Hepatocyte (in vitro differentiated cells): ENCODE data around the gene FMNL1. TPM values are rescaled to one million over a fixed set of nuclear protein-coding genes. Genes with fewer than 3 reads are reported as not detected.
A peak's percentile ranks its signal among the peaks of the same experiment; 100 is the strongest.

ENCODE experiments used
- DNase-seq: peaks from one replicate; pipeline ENCODE4 v3.0.0-alpha.2; 2016; ENCODE audit warnings: low spot score
- H2AFZ ChIP-seq: fragments of 200-600 bp; sonication (generic); 2 replicates; pipeline ENCODE4 v1.6.0; 2016; ENCODE audit warnings: antibody characterized with exemption, mild to moderate bottlenecking
- H3K27ac ChIP-seq: fragments of 200-600 bp; sonication (generic); 2 replicates; pipeline ENCODE4 v1.5.1; 2016; ENCODE audit warnings: mild to moderate bottlenecking
- H3K27me3 ChIP-seq: fragments of 200-600 bp; sonication (generic); 2 replicates; pipeline ENCODE4 v1.6.1; 2016
- H3K36me3 ChIP-seq: fragments of 200-600 bp; sonication (generic); replicated peaks from 2 replicates; pipeline ENCODE4 v1.5.1; 2016; ENCODE audit warnings: low read depth; ENCODE audit not compliant: insufficient read depth
- H3K4me1 ChIP-seq: fragments of 200-600 bp; sonication (generic); 2 replicates; pipeline ENCODE4 v1.5.1; 2016; ENCODE audit warnings: mild to moderate bottlenecking, moderate library complexity; ENCODE audit not compliant: insufficient read depth
- H3K4me2 ChIP-seq: fragments of 200-600 bp; sonication (generic); 2 replicates; pipeline ENCODE4 v1.6.0; 2016
- H3K4me3 ChIP-seq: fragments of 200-600 bp; sonication (generic); 2 replicates; pipeline ENCODE4 v1.5.1; 2016; ENCODE audit warnings: mild to moderate bottlenecking
- H3K79me2 ChIP-seq: fragments of 200-600 bp; sonication (generic); 2 replicates; pipeline ENCODE4 v1.6.0; 2017; ENCODE audit warnings: mild to moderate bottlenecking
- H3K9me2 ChIP-seq: fragments of 200-600 bp; sonication (generic); replicated peaks from 2 replicates; pipeline ENCODE4 v1.6.0; 2017; ENCODE audit warnings: mild to moderate bottlenecking; ENCODE audit not compliant: insufficient read depth
- H3K9me3 ChIP-seq: fragments of 200-600 bp; sonication (generic); 2 replicates; pipeline ENCODE4 v1.5.1; 2016; ENCODE audit warnings: low read depth, mild to moderate bottlenecking
- H4K20me1 ChIP-seq: fragments of 200-600 bp; sonication (generic); 2 replicates; pipeline ENCODE4 v1.6.0; 2016; ENCODE audit warnings: mild to moderate bottlenecking; ENCODE audit not compliant: insufficient read depth, poor library complexity, severe bottlenecking
- CTCF ChIP-seq: fragments of 200-600 bp; sonication (generic); IDR thresholded peaks from 2 replicates; pipeline ENCODE4 v1.5.1; 2016; ENCODE audit warnings: antibody characterized with exemption, mild to moderate bottlenecking; ENCODE audit not compliant: poor library complexity
- EZH2 ChIP-seq: fragments of 200-600 bp; sonication (generic); IDR thresholded peaks from 2 replicates; pipeline ENCODE4 v1.6.1; 2016; ENCODE audit warnings: antibody characterized with exemption, mild to moderate bottlenecking, borderline replicate concordance
- EZH2phosphoT487 ChIP-seq: fragments of 200-600 bp; sonication (generic); IDR thresholded peaks from one replicate; pipeline ENCODE4 v1.6.1; 2018; ENCODE audit warnings: antibody characterized with exemption, mild to moderate bottlenecking, low read depth, moderate library complexity; ENCODE audit not compliant: unreplicated experiment, severe bottlenecking
- WGBS: methylation state at CpG from one replicate; pipeline ENCODE4 v1.1.6; 2016; ENCODE audit warnings: low lambda C conversion rate; ENCODE audit errors: missing lambda C conversion rate; 5-methylcytosine and 5-hydroxymethylcytosine counted together
- polyA plus RNA-seq: library from polyadenylated mRNA; unstranded; fragments of >200 nt; fragmentation: Nextera tagmentation; extraction: Ambion mirVana; gene quantifications from 2 replicates; pipeline ENCODE4 v1.2.1, GENCODE V29; 2016
- total RNA-seq: library from RNA; depleted of rRNA; stranded (reverse); fragments of >200 nt; gene quantifications from 2 replicates; pipeline ENCODE4 v1.2.3, GENCODE V29; 2014

The FMNL1 gene
- total and polyA plus RNA-seq, 2 experiments from 2014 or later = 0.30 to 1.2 TPM

DNA sequence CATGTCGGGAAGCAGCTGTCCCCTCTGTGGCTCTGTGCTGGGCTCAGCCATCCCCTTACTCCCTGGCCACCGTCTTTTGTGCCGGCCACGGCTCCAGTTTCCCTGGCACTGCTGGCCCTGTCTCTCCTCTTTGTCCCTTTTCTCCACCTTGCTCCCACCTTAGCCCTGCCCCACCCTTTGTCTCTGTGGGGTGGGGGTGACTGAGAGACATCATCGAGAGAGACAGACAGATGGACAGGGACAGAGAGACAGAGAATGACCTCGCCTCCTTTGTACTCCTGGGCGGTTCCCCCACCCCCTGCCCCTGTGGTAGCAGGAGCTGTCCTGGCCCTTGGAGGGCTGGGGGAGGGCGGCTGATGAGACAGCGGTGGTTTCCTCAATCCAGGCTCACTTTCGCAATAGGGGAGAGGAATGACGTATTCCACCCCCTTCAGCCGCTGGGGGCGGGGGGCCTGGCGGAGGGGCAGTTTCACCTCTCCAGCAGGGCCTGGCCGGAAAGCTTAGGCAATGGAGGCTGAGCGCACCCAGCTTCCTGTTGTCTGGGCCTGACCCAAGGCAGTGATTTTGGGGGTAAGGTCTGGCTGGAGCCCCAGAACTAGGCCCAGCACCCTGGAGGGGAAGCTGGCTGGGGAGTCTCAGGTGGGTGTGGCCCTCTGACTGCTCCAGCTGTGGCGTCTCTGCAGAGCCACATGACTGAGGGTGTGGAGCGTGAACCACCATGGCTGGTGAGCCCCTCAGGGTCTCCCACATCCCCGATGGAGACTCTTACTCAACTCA, 7.3 kb downstream of the FMNL1 start:
- Histone ChIP-seq H3K4me2 (peak overlapping the region; percentile 30), H4K20me1 (no peaks in the 10 kb centered on the region), H3K36me3 (no peaks in the 10 kb centered on the region), H3K4me1 (peaks cover 13% of the 10 kb centered on the region), H3K9me3 (no peaks in the 10 kb centered on the region), H3K4me3 (no peak overlapping the region), H3K9me2 (no peaks in the 10 kb centered on the region), H3K27me3 (peaks cover 5% of the 10 kb centered on the region), H2AFZ (no peak overlapping the region), H3K27ac (peak overlapping the region; percentile 58), H3K79me2 (no peaks in the 10 kb centered on the region)
- peak; percentile 79 for DNase-seq
- TF ChIP-seq EZH2phosphoT487 = no peak
- no peak for TF ChIP-seq CTCF
- no peak for TF ChIP-seq EZH2
- 60% methylated on average over 19 of the region's 19 CpGs for WGBS

DNA sequence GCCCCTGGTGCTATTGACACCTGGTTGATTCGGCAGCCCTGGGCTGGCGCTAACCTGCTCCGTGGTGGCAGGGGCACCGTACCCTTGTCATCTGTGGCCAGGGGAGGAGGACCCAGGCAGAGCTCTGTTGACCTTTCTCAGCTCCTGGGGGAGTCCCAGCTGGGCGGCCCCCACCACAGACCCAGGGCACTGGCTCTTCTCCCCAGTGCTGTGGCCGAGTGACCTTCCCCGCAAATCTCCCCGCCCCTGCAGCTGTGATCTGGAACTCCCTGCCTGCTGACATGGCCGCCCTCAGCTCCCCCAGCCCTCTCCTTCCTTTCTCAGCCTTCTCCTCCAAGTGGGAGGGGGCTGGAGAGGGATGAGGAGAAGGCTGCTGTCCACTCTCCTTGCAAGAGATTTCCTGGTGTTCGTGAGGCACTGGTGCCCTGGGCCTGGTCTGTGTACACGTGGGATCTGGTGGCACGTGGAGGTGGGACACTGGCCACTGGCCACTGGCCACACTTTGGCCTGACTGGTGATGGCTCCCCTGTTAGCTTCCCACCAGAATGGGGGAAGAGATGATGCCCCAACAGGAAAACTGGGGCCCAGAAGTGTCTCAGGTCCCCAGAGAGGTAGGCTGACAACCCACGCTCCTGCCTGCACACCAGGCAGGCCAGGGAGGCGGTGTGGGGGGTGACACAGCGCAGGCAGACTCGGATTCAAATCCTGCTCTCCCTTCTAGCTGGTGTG, 8.2 kb downstream of the FMNL1 start:
- Histone ChIP-seq H3K4me3 (no peak overlapping the region), H4K20me1 (no peaks in the 10 kb centered on the region), H2AFZ (no peak overlapping the region), H3K27ac (peak overlapping the region; percentile 58), H3K4me2 (no peak overlapping the region), H3K79me2 (no peaks in the 10 kb centered on the region), H3K27me3 (no peaks in the 10 kb centered on the region), H3K4me1 (peaks cover 13% of the 10 kb centered on the region), H3K9me2 (no peaks in the 10 kb centered on the region), H3K36me3 (no peaks in the 10 kb centered on the region), H3K9me3 (no peaks in the 10 kb centered on the region)
- 86% methylated on average over 16 of the region's 16 CpGs for WGBS
- no peak for DNase-seq
- no peak for TF ChIP-seq EZH2phosphoT487
- TF ChIP-seq CTCF = no peak
- TF ChIP-seq EZH2 = no peak

DNA sequence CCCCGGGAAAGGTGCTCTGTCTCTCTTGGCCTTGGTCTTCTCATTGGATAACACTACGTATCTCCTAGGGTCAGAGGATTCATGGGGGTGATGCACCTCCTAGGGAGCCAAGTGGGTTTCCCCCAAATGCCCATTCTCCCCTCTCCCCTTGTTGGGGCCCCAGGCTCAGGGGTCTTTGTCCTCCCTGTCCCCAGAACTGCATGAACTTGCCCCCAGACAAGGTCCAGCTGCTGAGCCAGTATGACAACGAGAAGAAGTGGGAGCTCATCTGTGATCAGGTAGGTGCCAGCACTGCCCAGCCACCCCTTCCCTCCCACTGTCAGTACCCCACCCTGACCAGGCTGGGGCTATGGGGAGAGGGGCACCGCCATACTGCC, 8.7 kb downstream of the FMNL1 start:
- Histone ChIP-seq H4K20me1 (no peaks in the 10 kb centered on the region), H3K27me3 (no peaks in the 10 kb centered on the region), H3K4me3 (no peak overlapping the region), H3K9me2 (no peaks in the 10 kb centered on the region), H3K27ac (no peak overlapping the region), H2AFZ (no peak overlapping the region), H3K9me3 (no peaks in the 10 kb centered on the region), H3K79me2 (no peaks in the 10 kb centered on the region), H3K4me2 (no peak overlapping the region), H3K36me3 (no peaks in the 10 kb centered on the region), H3K4me1 (peaks cover 13% of the 10 kb centered on the region)
- WGBS = 82% methylated on average over 4 of the region's 4 CpGs
- DNase-seq = no peak
- TF ChIP-seq EZH2phosphoT487 (no peak), EZH2 (no peak), CTCF (no peak)
